Smooth muscle cell (in vitro differentiated cells): ENCODE results near the gene DOCK4. TPM values are rescaled to one million over a fixed set of nuclear protein-coding genes. Genes with fewer than 3 reads are reported as not detected.

Source experiments
- DNase-seq: peaks from one replicate; lab custom pipeline; 2025; ENCODE audit not compliant: unreplicated experiment; lab: John Stamatoyannopoulos, UW
- H2AFZ ChIP-seq: fragments of 200-600 bp; sonication (generic); 2 replicates; pipeline ENCODE4 v1.6.0; 2016; ENCODE audit warnings: antibody characterized with exemption, low read depth, mild to moderate bottlenecking
- H3F3A ChIP-seq: fragments of 200-600 bp; sonication (generic); 2 replicates; pipeline ENCODE4 v1.6.0; 2017; ENCODE audit warnings: antibody characterized with exemption, low read depth
- H3K27ac ChIP-seq: fragments of 200-600 bp; sonication (generic); 2 replicates; pipeline ENCODE4 v1.5.1; 2016; ENCODE audit warnings: low read depth, mild to moderate bottlenecking
- H3K27me3 ChIP-seq: fragments of 200-600 bp; sonication (generic); 2 replicates; pipeline ENCODE4 v1.6.1; 2016; ENCODE audit warnings: low read depth, mild to moderate bottlenecking
- H3K36me3 ChIP-seq: fragments of 200-600 bp; sonication (generic); 2 replicates; pipeline ENCODE4 v1.5.1; 2016; ENCODE audit warnings: low read depth
- H3K4me1 ChIP-seq: fragments of 200-600 bp; sonication (generic); 2 replicates; pipeline ENCODE4 v1.5.1; 2016; ENCODE audit warnings: low read depth
- H3K4me2 ChIP-seq: fragments of 200-600 bp; sonication (generic); 2 replicates; pipeline ENCODE4 v1.6.0; 2016; ENCODE audit warnings: mild to moderate bottlenecking
- H3K4me3 ChIP-seq: fragments of 200-600 bp; sonication (generic); 2 replicates; pipeline ENCODE4 v1.5.1; 2016; ENCODE audit warnings: mild to moderate bottlenecking
- H3K79me2 ChIP-seq: fragments of 200-600 bp; sonication (generic); 2 replicates; pipeline ENCODE4 v1.6.0; 2016; ENCODE audit warnings: low read depth, mild to moderate bottlenecking
- H3K9ac ChIP-seq: fragments of 200-600 bp; sonication (generic); 2 replicates; pipeline ENCODE4 v1.6.0; 2016; ENCODE audit warnings: low read depth
- H3K9me3 ChIP-seq: fragments of 200-600 bp; sonication (generic); replicated peaks from 2 replicates; pipeline ENCODE4 v1.5.1; 2016; ENCODE audit warnings: low read depth
- H4K20me1 ChIP-seq: fragments of 200-600 bp; sonication (generic); 2 replicates; pipeline ENCODE4 v1.6.0; 2016; ENCODE audit warnings: low read depth
- CTCF ChIP-seq: fragments of 200-600 bp; sonication (generic); IDR thresholded peaks from 2 replicates; pipeline ENCODE4 v1.5.1; 2017; ENCODE audit warnings: borderline replicate concordance, mild to moderate bottlenecking, antibody characterized with exemption; ENCODE audit not compliant: insufficient read depth, poor library complexity, severe bottlenecking
- WGBS: methylation state at CpG from one replicate; pipeline ENCODE4 v1.1.7; 2016; ENCODE audit warnings: low lambda C conversion rate; 5-methylcytosine and 5-hydroxymethylcytosine counted together
- polyA plus RNA-seq: library from polyadenylated mRNA; unstranded; fragments of >200 nt; fragmentation: Nextera tagmentation; extraction: Ambion mirVana; gene quantifications from 2 replicates; pipeline ENCODE4 v1.2.1, GENCODE V29; 2016
- total RNA-seq: library from RNA; depleted of rRNA; stranded (reverse); fragments of >200 nt; gene quantifications from 2 replicates; pipeline ENCODE4 v1.2.3, GENCODE V29; 2014

The DOCK4 gene
- total and polyA plus RNA-seq, 2 experiments from 2014 or later, result 7.4 to 20.5 TPM

- Histone ChIP-seq H4K20me1 (peaks cover 8% of the 10 kb centered on the region), H2AFZ (no peak overlapping the region), H3K36me3 (no peaks in the 10 kb centered on the region), H3K4me1 (no peaks in the 10 kb centered on the region), H3K9me3 (no peaks in the 10 kb centered on the region), H3K4me2 (no peak overlapping the region), H3K4me3 (no peak overlapping the region), H3K27me3 (no peaks in the 10 kb centered on the region), H3K79me2 (peaks cover 21% of the 10 kb centered on the region), H3K27ac (no peak overlapping the region), H3K9ac (no peak overlapping the region), H3F3A (no peaks in the 10 kb centered on the region)
- no peak for DNase-seq
- no peak for TF ChIP-seq CTCF
- WGBS, result 89% methylated on average over 2 of the region's 2 CpGs
Observed at GRCh38 chr7:112116358-112116757, 89.8 kb downstream of the DOCK4 start.

DNA sequence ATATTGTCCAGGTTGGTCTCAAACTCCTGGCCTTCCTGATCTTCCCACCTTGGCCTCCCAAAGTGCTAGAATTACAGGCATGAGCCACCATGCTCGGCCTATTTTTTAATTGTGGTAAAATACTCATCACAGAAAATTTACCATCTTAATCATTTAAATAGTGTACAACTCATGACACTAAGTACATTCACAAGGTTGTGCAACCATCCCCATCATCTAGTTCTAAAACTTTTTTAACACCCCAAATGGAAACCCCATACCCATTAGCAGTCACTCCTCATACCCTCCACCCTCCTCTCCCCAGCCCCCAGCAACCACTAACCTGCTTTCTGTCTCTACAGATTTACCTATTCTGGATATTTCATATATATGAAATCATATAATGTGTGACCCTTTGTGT lies 90.3 kb downstream of the DOCK4 start:
- Histone ChIP-seq H2AFZ (no peak overlapping the region), H3K27me3 (no peaks in the 10 kb centered on the region), H3K36me3 (no peaks in the 10 kb centered on the region), H3K79me2 (peaks cover 16% of the 10 kb centered on the region), H4K20me1 (peaks cover 8% of the 10 kb centered on the region), H3K9me3 (no peaks in the 10 kb centered on the region), H3F3A (no peaks in the 10 kb centered on the region), H3K4me2 (no peak overlapping the region), H3K4me3 (no peak overlapping the region), H3K4me1 (no peaks in the 10 kb centered on the region), H3K9ac (no peak overlapping the region), H3K27ac (no peak overlapping the region)
- TF ChIP-seq CTCF, result no peak
- DNase-seq, result no peak
- 94% methylated on average over 1 of the region's 1 CpG for WGBS

- no peaks in the 10 kb centered on the region for H3K27me3 ChIP-seq
- H3K9ac ChIP-seq, result no peak overlapping the region
- H4K20me1 ChIP-seq, result peaks cover 8% of the 10 kb centered on the region
- no peak overlapping the region for H2AFZ ChIP-seq
- H3K4me1 ChIP-seq, result no peaks in the 10 kb centered on the region
- WGBS, result 93% methylated on average over 1 of the region's 1 CpG
- no peak for DNase-seq
- H3K4me3 ChIP-seq, result no peak overlapping the region
- H3K4me2 ChIP-seq, result no peak overlapping the region
- H3F3A ChIP-seq, result no peaks in the 10 kb centered on the region
- peaks cover 11% of the 10 kb centered on the region for H3K79me2 ChIP-seq
- H3K36me3 ChIP-seq, result no peaks in the 10 kb centered on the region
- no peak for TF ChIP-seq CTCF
- H3K9me3 ChIP-seq, result no peaks in the 10 kb centered on the region
- H3K27ac ChIP-seq, result no peak overlapping the region
Observed at GRCh38 chr7:112113913-112114575, 92.2 kb downstream of the DOCK4 start.

DNA sequence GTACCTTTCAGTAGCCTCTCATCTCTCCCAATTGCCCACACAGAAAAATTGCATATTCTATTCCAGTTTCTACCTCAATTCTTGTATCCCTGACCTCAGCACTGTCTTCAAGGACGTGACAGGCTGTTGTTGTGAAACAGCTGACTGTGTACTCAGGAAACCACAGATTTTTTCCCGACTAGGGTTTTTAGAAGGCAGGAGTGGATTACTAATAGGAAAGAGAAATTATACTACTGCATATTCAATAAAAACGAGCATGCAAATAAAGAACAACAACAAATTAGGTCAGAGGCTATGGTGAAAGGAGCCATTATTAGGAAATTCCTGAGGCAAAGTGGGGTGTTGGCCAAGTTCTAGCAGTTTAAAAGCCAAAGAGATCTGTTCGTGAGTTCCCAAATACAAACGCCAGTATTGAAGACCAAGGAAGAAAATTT lies 93.4 kb downstream of the DOCK4 start:
- H3K4me2 ChIP-seq, result peak overlapping the region; percentile 3
- H3K4me3 ChIP-seq, result no peak overlapping the region
- H3K9ac ChIP-seq, result no peak overlapping the region

More for the DNA sequence above, 93.4 kb downstream of the DOCK4 start:
- no peak overlapping the region for H2AFZ ChIP-seq
- H3K36me3 ChIP-seq, result no peaks in the 10 kb centered on the region
- no peaks in the 10 kb centered on the region for H3K27me3 ChIP-seq
- H3K79me2 ChIP-seq, result peaks cover 8% of the 10 kb centered on the region
- H3K4me1 ChIP-seq, result no peaks in the 10 kb centered on the region
- H4K20me1 ChIP-seq, result peaks cover 8% of the 10 kb centered on the region
- WGBS, result 70% methylated on average over 5 of the region's 5 CpGs
- TF ChIP-seq CTCF, result no peak
- DNase-seq, result no peak
- H3F3A ChIP-seq, result no peaks in the 10 kb centered on the region
- no peaks in the 10 kb centered on the region for H3K9me3 ChIP-seq
- H3K27ac ChIP-seq, result no peak overlapping the region
